GM18858 (cell line): Measurements from ENCODE around the gene EDIL3.
A peak's percentile ranks its signal among the peaks of the same experiment; 100 is the strongest.

ENCODE experiments used
- ATAC-seq: cut with Tn5 transposase; IDR thresholded peaks from one replicate; pipeline ENCODE4 v1.9.1; 2021; ENCODE audit not compliant: unreplicated experiment

Gene EDIL3

GRCh38 chr5:84265130-84265529 lies 119.5 kb downstream of the EDIL3 start:
- ATAC-seq = no peak

GRCh38 chr5:84260939-84261338 lies 123.7 kb downstream of the EDIL3 start:
- peak; percentile 23 for ATAC-seq

- peak; percentile 66 for ATAC-seq
These were observed 124.5 kb downstream of the EDIL3 start for GRCh38 chr5:84260140-84260539.

- peak; percentile 1 for ATAC-seq
These were observed 125.2 kb downstream of the EDIL3 start for GRCh38 chr5:84259283-84260045.

- ATAC-seq = peak; percentile 28
These were observed 127.6 kb downstream of the EDIL3 start for GRCh38 chr5:84257061-84257460.

- no peak for ATAC-seq
These were observed 129.4 kb downstream of the EDIL3 start for GRCh38 chr5:84255315-84255714.

GRCh38 chr5:84253946-84254345 lies 130.7 kb downstream of the EDIL3 start:
- no peak for ATAC-seq

GRCh38 chr5:84251503-84251902 lies 133.2 kb downstream of the EDIL3 start:
- no peak for ATAC-seq

GRCh38 chr5:84249918-84250630 lies 134.6 kb downstream of the EDIL3 start:
- ATAC-seq = no peak

GRCh38 chr5:84248013-84248412 lies 136.7 kb downstream of the EDIL3 start:
- no peak for ATAC-seq

GRCh38 chr5:84242286-84242685 lies 142.4 kb downstream of the EDIL3 start:
- ATAC-seq = no peak

GRCh38 chr5:84239494-84239893 lies 145.2 kb downstream of the EDIL3 start:
- ATAC-seq = no peak

- no peak for ATAC-seq
These were observed 147.6 kb downstream of the EDIL3 start for GRCh38 chr5:84237126-84237525.

GRCh38 chr5:84231433-84231832 lies 153.2 kb downstream of the EDIL3 start:
- ATAC-seq = no peak

GRCh38 chr5:84229045-84229444 lies 155.6 kb downstream of the EDIL3 start:
- no peak for ATAC-seq

GRCh38 chr5:84228266-84228665 lies 156.4 kb downstream of the EDIL3 start:
- no peak for ATAC-seq

GRCh38 chr5:84227236-84227635 lies 157.4 kb downstream of the EDIL3 start:
- no peak for ATAC-seq

- no peak for ATAC-seq
These were observed 166.1 kb downstream of the EDIL3 start for GRCh38 chr5:84218546-84218945.

- ATAC-seq = no peak
These were observed 169.2 kb downstream of the EDIL3 start for GRCh38 chr5:84215521-84215920.

GRCh38 chr5:84213861-84214260 lies 170.8 kb downstream of the EDIL3 start:
- ATAC-seq = no peak

- ATAC-seq = no peak
These were observed 171.5 kb downstream of the EDIL3 start for GRCh38 chr5:84213212-84213611.

- no peak for ATAC-seq
These were observed 179.9 kb downstream of the EDIL3 start for GRCh38 chr5:84204772-84205171.
